HCT116 (cell line): ENCODE results near the gene NR2F2.

Experiments used
- CEBPB ChIP-seq: IDR thresholded peaks from 2 replicates; pipeline ENCODE4 v1.6.1; 2012; ENCODE audit warnings: low read depth
- EZH2 ChIP-seq: fragments of 200-600 bp; sonication (generic); IDR thresholded peaks from 2 replicates; pipeline ENCODE4 v1.6.1; 2017; ENCODE audit warnings: antibody characterized with exemption, mixed run types
- POLR2AphosphoS5 ChIP-seq: IDR thresholded peaks from 2 replicates; pipeline ENCODE4 v1.6.1; 2011; ENCODE audit warnings: mild to moderate bottlenecking, low read depth, low read length, moderate library complexity

DNA sequence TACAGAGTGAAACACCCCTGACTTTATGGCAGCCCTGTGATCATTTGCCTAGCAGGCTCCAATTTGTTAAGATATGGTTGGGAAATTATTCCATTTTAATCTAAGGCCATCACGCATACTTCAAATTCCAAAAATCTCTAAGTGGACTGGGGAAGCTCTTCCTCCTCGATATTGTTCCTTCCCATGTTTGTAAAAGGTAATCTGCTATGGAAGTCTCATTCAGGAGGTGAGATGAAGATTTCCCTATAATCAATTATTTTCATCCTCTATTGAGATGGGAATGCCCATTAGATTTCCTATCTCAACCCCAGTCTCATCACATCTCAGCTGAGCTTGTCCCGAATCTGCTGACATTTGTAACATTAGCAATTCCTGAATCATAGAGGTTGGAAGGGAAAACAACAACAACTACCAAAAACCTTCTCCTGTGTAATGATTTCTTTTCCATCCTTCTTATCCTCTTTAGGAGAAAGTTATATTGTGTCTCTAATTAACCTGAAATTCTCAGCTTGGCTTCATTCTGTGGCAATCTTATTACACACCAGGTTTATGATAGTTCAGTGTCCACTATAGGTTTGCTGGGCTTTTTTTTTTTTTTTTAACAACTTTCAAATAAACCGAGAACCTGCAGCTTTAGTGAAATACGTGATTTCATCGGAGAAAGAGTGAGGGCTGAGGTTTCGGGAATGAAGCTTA is 2.2 kb upstream of the NR2F2 start:
- TF ChIP-seq CEBPB (no peak), POLR2AphosphoS5 (no peak), EZH2 (no peak)
